ENCODE measurements around the gene LRRC56. TPM values are rescaled to one million over a fixed set of nuclear protein-coding genes. Genes with fewer than 3 reads are reported as not detected.

The LRRC56 gene
- polyA plus RNA-seq, 1 donor (not counting 4 experiments of a cell fraction or from before 2014, with no cell fraction given): 0.28 TPM

DNA sequence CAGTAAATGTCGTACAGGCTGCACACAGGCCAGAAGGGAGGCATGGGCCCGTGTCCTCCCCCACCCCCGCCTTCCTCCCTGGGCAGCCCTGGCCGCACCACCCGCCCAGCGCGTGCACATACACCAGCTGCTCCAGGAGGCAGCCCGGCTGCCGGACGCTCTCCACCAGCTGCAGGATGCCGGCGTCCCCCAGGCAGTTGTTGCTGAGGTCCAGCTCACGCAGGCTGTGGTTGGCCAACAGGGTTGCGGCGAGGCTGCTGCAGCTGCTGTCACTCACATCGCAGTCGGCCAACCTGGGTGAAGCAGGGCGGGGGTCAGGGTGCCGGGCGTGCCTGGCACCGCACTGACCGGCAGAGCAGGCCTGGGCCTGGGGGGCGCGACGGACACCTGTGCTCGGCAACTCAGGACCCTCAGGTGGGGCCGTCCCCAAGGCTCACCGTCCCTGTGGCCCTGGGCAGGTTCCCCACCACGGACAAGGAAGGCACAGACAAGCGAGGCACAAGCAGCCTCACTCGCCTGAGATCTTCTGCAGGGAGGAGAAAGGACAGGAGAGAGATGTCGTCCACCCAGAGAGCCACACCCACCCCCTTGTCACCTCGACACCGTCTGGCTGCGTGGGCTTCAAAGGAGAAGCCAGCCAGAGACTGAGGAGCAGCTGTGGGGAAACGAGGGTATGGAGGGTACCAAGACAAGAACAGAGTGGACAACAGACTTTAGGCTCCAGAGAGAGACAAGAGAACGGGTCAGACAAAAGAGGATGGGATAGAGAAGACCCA, 42.4 kb upstream of the LRRC56 start:
- no peaks in the 10 kb centered on the region for H3K9me1 ChIP-seq (ENCODE audit: control insufficient read depth, extremely low read depth, insufficient read depth, low read length)
- no peak for TF ChIP-seq EZH2 (IDR thresholded peaks at IDR 0.05; ENCODE audit: low read length)
- TF ChIP-seq, protein P1, sequence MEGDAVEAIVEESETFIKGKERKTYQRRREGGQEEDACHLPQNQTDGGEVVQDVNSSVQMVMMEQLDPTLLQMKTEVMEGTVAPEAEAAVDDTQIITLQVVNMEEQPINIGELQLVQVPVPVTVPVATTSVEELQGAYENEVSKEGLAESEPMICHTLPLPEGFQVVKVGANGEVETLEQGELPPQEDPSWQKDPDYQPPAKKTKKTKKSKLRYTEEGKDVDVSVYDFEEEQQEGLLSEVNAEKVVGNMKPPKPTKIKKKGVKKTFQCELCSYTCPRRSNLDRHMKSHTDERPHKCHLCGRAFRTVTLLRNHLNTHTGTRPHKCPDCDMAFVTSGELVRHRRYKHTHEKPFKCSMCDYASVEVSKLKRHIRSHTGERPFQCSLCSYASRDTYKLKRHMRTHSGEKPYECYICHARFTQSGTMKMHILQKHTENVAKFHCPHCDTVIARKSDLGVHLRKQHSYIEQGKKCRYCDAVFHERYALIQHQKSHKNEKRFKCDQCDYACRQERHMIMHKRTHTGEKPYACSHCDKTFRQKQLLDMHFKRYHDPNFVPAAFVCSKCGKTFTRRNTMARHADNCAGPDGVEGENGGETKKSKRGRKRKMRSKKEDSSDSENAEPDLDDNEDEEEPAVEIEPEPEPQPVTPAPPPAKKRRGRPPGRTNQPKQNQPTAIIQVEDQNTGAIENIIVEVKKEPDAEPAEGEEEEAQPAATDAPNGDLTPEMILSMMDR (optimal IDR thresholded peaks at IDR 0.05 in 1 of 3, IDR thresholded peaks at IDR 0.05 in 1 of 3, conservative IDR thresholded peaks at IDR 0.05 in 1 of 3; ENCODE audit: extremely low read depth in 1 of 3, insufficient read depth in 2 of 3, low read length in 3 of 3): no peak
- FAIRE-seq: no peak
- no peak overlapping the region for H2AFZ ChIP-seq (ENCODE audit: control insufficient read depth, low read length)
- H3K4me2 ChIP-seq (ENCODE audit: control insufficient read depth, extremely low read depth, insufficient read depth, low read depth, low read length): no peak overlapping the region
- no peak for DNase-seq (ENCODE audit: low read depth, low spot score)
- H3K27me3 ChIP-seq (ENCODE audit: control insufficient read depth, extremely low read depth, insufficient read depth, low read length): no peaks in the 10 kb centered on the region
- no peak overlapping the region for H3K9ac ChIP-seq (ENCODE audit: control insufficient read depth, extremely low read depth, insufficient read depth, low read length)
- H3K9me3 ChIP-seq (ENCODE audit: control insufficient read depth, low read depth, low read length): no peaks in the 10 kb centered on the region
- H3K36me3 ChIP-seq (ENCODE audit: control insufficient read depth in 2 of 2, extremely low read depth in 1 of 2, insufficient read depth in 2 of 2, low read length in 2 of 2): peaks cover 39 to 46% of the 10 kb centered on the region in 2 experiments
- no peaks in the 10 kb centered on the region for H3K79me2 ChIP-seq (ENCODE audit: control insufficient read depth, insufficient read depth, low read length)
- no peaks in the 10 kb centered on the region for H4K20me1 ChIP-seq (ENCODE audit: control insufficient read depth, extremely low read depth, insufficient read depth, low read length)
- H3K27ac ChIP-seq (ENCODE audit: control insufficient read depth, insufficient read depth, low read length): no peak overlapping the region
- H3K4me3 ChIP-seq (ENCODE audit: control insufficient read depth in 2 of 3, extremely low read depth in 1 of 3, insufficient read depth in 2 of 3, low read depth in 1 of 3, low read length in 3 of 3): no peak overlapping the region
- H3K4me1 ChIP-seq (ENCODE audit: control insufficient read depth, extremely low read depth, insufficient read depth, low read length): no peaks in the 10 kb centered on the region
- dilution Hi-C loops (cut with MboI; ENCODE audit: extremely low pct_ligation_motif_present, low sequenced_read_pairs): no loop called here

GRCh38 chr11:495537-495931, 41.8 kb upstream of the LRRC56 start:
- DNase-seq (ENCODE audit: low read depth, low spot score): no peak
- Histone ChIP-seq H3K4me1 (ENCODE audit: control insufficient read depth, extremely low read depth, insufficient read depth, low read length) (no peaks in the 10 kb centered on the region), H3K36me3 (ENCODE audit: control insufficient read depth in 2 of 2, extremely low read depth in 1 of 2, insufficient read depth in 2 of 2, low read length in 2 of 2) (peaks cover 41 to 50% of the 10 kb centered on the region in 2 experiments), H2AFZ (ENCODE audit: control insufficient read depth, low read length) (no peak overlapping the region), H3K27ac (ENCODE audit: control insufficient read depth, insufficient read depth, low read length) (no peak overlapping the region), H3K9ac (ENCODE audit: control insufficient read depth, extremely low read depth, insufficient read depth, low read length) (no peak overlapping the region), H3K9me3 (ENCODE audit: control insufficient read depth, low read depth, low read length) (no peaks in the 10 kb centered on the region), H3K9me1 (ENCODE audit: control insufficient read depth, extremely low read depth, insufficient read depth, low read length) (no peaks in the 10 kb centered on the region), H3K4me3 (ENCODE audit: control insufficient read depth in 2 of 3, extremely low read depth in 1 of 3, insufficient read depth in 2 of 3, low read depth in 1 of 3, low read length in 3 of 3) (no peak overlapping the region), H3K79me2 (ENCODE audit: control insufficient read depth, insufficient read depth, low read length) (peaks cover 3% of the 10 kb centered on the region), H4K20me1 (ENCODE audit: control insufficient read depth, extremely low read depth, insufficient read depth, low read length) (no peaks in the 10 kb centered on the region), H3K4me2 (ENCODE audit: control insufficient read depth, extremely low read depth, insufficient read depth, low read depth, low read length) (no peak overlapping the region), H3K27me3 (ENCODE audit: control insufficient read depth, extremely low read depth, insufficient read depth, low read length) (no peaks in the 10 kb centered on the region)
- dilution Hi-C loops (cut with MboI; ENCODE audit: extremely low pct_ligation_motif_present, low sequenced_read_pairs): no loop called here
- no peak for TF ChIP-seq EZH2 (IDR thresholded peaks at IDR 0.05; ENCODE audit: low read length)
- TF ChIP-seq, protein P1 (optimal IDR thresholded peaks at IDR 0.05 in 1 of 3, IDR thresholded peaks at IDR 0.05 in 1 of 3, conservative IDR thresholded peaks at IDR 0.05 in 1 of 3; ENCODE audit: extremely low read depth in 1 of 3, insufficient read depth in 2 of 3, low read length in 3 of 3): no peak
- no peak for FAIRE-seq
